Mammary epithelial cell (primary cell): Measurements from ENCODE around the gene SLC2A4.

Experiments used
- CTCF ChIP-seq, 2 donors: IDR thresholded peaks in 1 of 2; conservative IDR thresholded peaks in 1 of 2; 2 replicates each; pipeline ENCODE4 v1.5.1; 2011 to 2012; ENCODE audit warnings: inconsistent platforms in 2 of 2, low read length in 2 of 2, mild to moderate bottlenecking in 2 of 2, control low read depth in 1 of 2, low read depth in 1 of 2; ENCODE audit not compliant: insufficient read depth in 1 of 2; ENCODE audit errors: extremely low read depth in 1 of 2
- EZH2 ChIP-seq: IDR thresholded peaks from 2 replicates; pipeline ENCODE4 v1.6.1; 2012; ENCODE audit warnings: low read length, inconsistent platforms, borderline replicate concordance

- TF ChIP-seq CTCF (conservative IDR thresholded peaks at IDR 0.05 in 1 of 2, IDR thresholded peaks at IDR 0.05 in 1 of 2; ENCODE audit: extremely low read depth in 1 of 2, insufficient read depth in 1 of 2, low read depth in 1 of 2, low read length in 2 of 2), result no peak
- TF ChIP-seq EZH2, result no peak
Measured at GRCh38 chr17:7253082-7253481, 28.4 kb upstream of the SLC2A4 start.
